ENCODE measurements around the gene HCRTR1.

HCRTR1 gene

GRCh38 chr1:31617218-31617915, at the start of gene HCRTR1:
TSS of gene HCRTR1 (plus strand) at chr1:31617689. CDS start at chr1:31619193, 1,504 bp downstream.
- Histone ChIP-seq H3K79me2 (ENCODE audit: insufficient read depth, low read length) (no peaks in the 10 kb centered on the region), H3K9me3 (ENCODE audit: insufficient read depth, low read depth, low read length) (no peaks in the 10 kb centered on the region), H3K4me3 (ENCODE audit: low read length, poor library complexity, severe bottlenecking) (peak within 1 kb of the TSS; percentile 62), H3K4me1 (ENCODE audit: insufficient read depth, low read length, poor library complexity, severe bottlenecking) (no peaks in the 10 kb centered on the region), H4K20me1 (ENCODE audit: insufficient read depth, low read length, poor library complexity, severe bottlenecking) (no peaks in the 10 kb centered on the region), H3K9me2 (replicated peaks; ENCODE audit: low read depth, low read length) (no peaks in the 10 kb centered on the region), H3K9ac (ENCODE audit: low read depth, low read length, poor library complexity, severe bottlenecking) (no peak within 1 kb of the TSS), H2AFZ (ENCODE audit: low read length) (0 out of 2 replicates have a peak within 1 kb of the TSS, but pooled peaks have one; percentile 12), H3F3A (ENCODE audit: low read depth) (no peaks in the 10 kb centered on the region), H3K27me3 (ENCODE audit: insufficient read depth, low read length, poor library complexity, severe bottlenecking) (no peaks in the 10 kb centered on the region), H3K4me2 (ENCODE audit: low read depth, low read length, poor library complexity, severe bottlenecking) (peak within 1 kb of the TSS; percentile 72), H3K36me3 (ENCODE audit: insufficient read depth, low read length) (no peaks in the 10 kb centered on the region)
- TF ChIP-seq CTCF (conservative IDR thresholded peaks at IDR 0.05; ENCODE audit: low read length), result no peak
- TF ChIP-seq EZH2phosphoT487 (IDR thresholded peaks at IDR 0.05; ENCODE audit: borderline replicate concordance), result no peak

GRCh38 chr1:31567956-31568570, 49.4 kb upstream of the HCRTR1 start:
- TF ChIP-seq CTCF (conservative IDR thresholded peaks at IDR 0.05; ENCODE audit: low read length) (no peak), EZH2phosphoT487 (IDR thresholded peaks at IDR 0.05; ENCODE audit: borderline replicate concordance) (no peak)
- H3K9me3 ChIP-seq (ENCODE audit: insufficient read depth, low read depth, low read length), result no peaks in the 10 kb centered on the region
- H3K27me3 ChIP-seq (ENCODE audit: insufficient read depth, low read length, poor library complexity, severe bottlenecking), result no peaks in the 10 kb centered on the region
- no peak overlapping the region for H2AFZ ChIP-seq (ENCODE audit: low read length)
- no peak overlapping the region for H3K9ac ChIP-seq (ENCODE audit: low read depth, low read length, poor library complexity, severe bottlenecking)
- H3K79me2 ChIP-seq (ENCODE audit: insufficient read depth, low read length), result no peaks in the 10 kb centered on the region
- no peak overlapping the region for H3K4me3 ChIP-seq (ENCODE audit: low read length, poor library complexity, severe bottlenecking)
- no peaks in the 10 kb centered on the region for H3K9me2 ChIP-seq (replicated peaks; ENCODE audit: low read depth, low read length)
- no peak overlapping the region for H3K4me2 ChIP-seq (ENCODE audit: low read depth, low read length, poor library complexity, severe bottlenecking)
- peaks cover 9% of the 10 kb centered on the region for H3K4me1 ChIP-seq (ENCODE audit: insufficient read depth, low read length, poor library complexity, severe bottlenecking)
- H3F3A ChIP-seq (ENCODE audit: low read depth), result no peaks in the 10 kb centered on the region
- no peaks in the 10 kb centered on the region for H3K36me3 ChIP-seq (ENCODE audit: insufficient read depth, low read length)
- H4K20me1 ChIP-seq (ENCODE audit: insufficient read depth, low read length, poor library complexity, severe bottlenecking), result no peaks in the 10 kb centered on the region

- H3K9ac ChIP-seq (ENCODE audit: low read depth, low read length, poor library complexity, severe bottlenecking), result no peak overlapping the region
- no peaks in the 10 kb centered on the region for H3K36me3 ChIP-seq (ENCODE audit: insufficient read depth, low read length)
- no peak for TF ChIP-seq EZH2phosphoT487 (IDR thresholded peaks at IDR 0.05; ENCODE audit: borderline replicate concordance)
- no peak for TF ChIP-seq CTCF (conservative IDR thresholded peaks at IDR 0.05; ENCODE audit: low read length)
- no peak overlapping the region for H2AFZ ChIP-seq (ENCODE audit: low read length)
- no peak overlapping the region for H3K4me3 ChIP-seq (ENCODE audit: low read length, poor library complexity, severe bottlenecking)
- peaks cover 9% of the 10 kb centered on the region for H3K4me1 ChIP-seq (ENCODE audit: insufficient read depth, low read length, poor library complexity, severe bottlenecking)
- no peaks in the 10 kb centered on the region for H4K20me1 ChIP-seq (ENCODE audit: insufficient read depth, low read length, poor library complexity, severe bottlenecking)
- no peaks in the 10 kb centered on the region for H3K79me2 ChIP-seq (ENCODE audit: insufficient read depth, low read length)
- H3K27me3 ChIP-seq (ENCODE audit: insufficient read depth, low read length, poor library complexity, severe bottlenecking), result no peaks in the 10 kb centered on the region
- H3K9me2 ChIP-seq (replicated peaks; ENCODE audit: low read depth, low read length), result no peaks in the 10 kb centered on the region
- H3F3A ChIP-seq (ENCODE audit: low read depth), result no peaks in the 10 kb centered on the region
- no peaks in the 10 kb centered on the region for H3K9me3 ChIP-seq (ENCODE audit: insufficient read depth, low read depth, low read length)
- no peak overlapping the region for H3K4me2 ChIP-seq (ENCODE audit: low read depth, low read length, poor library complexity, severe bottlenecking)
Observed at GRCh38 chr1:31568895-31569595, 48.4 kb upstream of the HCRTR1 start.
